HG03039 (cell line): ENCODE data around the gene PAIP2.
"Not testable (repeated sequence)": the region's sequence is repeated elsewhere in the genome, so short reads cannot be mapped to it uniquely, and the experiment has no call there.

Experiments used
- ATAC-seq: cut with Tn5 transposase; IDR thresholded peaks from one replicate; pipeline ENCODE4 v1.9.1; 2021; ENCODE audit warnings: mild to moderate bottlenecking, moderate library complexity; ENCODE audit not compliant: unreplicated experiment

The PAIP2 gene

DNA sequence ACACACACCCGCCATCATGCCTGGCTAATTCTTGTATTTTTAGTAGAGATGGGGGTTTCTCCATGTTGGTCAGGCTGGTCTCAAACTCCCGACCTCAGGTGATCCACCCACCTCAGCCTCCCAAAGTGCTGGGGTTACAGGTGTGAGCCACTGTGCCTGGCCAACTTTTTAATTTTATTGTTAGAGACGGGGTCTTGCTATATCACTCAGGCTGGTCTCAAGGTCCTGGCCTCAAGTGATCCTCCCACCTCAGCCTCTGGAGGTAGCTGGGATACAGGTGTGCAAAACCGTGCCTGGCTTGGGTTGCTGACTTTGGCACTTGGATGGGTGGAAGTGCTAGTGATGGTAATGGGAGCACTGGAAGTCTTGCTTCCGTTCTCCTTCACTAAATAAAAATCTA lies 67.5 kb downstream of the PAIP2 start:
- not testable (repeated sequence) for ATAC-seq

DNA sequence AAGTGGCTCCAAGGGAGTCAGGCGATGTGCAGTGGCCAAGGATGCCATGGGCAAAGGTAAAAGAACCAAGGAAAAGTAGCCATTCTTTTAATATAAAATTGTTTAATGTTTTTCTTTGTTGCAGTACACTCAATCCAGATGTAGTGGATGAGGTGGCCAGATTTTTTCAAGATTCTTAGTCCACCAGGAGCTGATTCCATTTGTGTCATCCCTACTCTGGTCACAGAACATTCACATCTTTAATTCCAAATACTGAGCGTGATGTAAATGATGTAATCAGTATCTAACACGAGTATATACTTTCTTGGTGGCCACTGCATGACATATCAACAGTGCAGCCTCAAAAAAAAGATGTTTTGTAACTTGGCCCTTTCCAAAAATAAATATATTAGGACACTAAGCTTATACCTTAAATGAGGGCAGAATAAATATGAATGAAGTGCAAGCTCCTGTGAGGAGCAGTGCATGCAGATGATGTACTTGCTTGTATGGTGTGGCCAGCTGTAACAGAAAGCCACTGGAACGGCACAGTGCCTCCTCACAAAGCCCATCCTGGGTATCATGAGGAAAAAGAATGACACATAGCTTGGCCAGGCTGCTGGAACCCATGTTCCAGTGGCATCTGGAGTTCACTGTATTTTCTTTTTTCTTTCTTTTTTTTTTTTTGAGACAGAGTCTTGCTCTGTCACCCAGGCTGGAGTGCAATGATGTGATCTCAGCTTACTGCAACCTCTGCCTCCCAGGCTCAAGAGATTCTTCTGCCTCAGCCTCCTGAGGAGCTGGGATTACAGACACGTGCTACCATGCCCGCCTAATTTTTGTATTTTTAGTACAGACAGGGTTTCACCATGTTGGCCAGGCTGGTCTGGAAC lies 68.7 kb downstream of the PAIP2 start:
- no peak for ATAC-seq

DNA sequence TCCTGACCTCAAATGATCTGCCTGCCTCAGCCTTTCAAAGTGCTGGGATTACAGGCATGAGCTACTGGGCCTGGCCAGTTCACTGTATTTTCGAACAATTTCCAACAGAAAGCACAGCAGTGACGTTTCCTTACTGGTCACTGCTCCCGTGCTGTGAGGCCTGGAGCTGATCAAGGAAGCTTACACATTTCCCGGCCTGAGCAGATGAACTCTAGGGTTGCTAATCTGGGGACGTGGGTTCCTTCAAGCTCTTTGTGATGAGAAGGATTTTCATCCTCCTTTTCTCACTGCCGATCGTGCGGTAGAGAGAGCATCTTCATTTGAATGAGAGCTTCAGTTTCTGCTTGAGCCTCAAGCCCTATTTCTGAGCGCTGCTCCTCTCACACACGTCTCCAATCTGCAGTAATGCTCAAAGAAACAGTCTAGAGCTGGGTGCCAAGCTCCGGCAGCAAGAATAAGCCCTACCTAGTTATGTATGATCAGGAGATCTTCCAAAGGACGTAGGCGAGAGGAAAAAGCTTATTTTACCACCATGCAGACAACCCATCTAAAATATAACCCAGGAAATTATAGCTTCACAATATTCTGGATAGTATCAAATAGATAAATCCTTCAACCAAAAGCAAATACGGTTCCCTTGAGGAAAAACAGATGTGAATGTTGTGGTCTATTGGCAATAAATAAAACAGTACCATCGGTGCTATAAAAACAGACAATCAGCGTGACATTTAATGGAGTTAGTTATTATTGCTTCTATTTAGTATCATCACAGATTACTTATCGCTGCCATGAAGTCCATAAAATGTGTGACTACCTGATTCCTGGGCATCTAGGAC lies 69.6 kb downstream of the PAIP2 start:
- no peak for ATAC-seq

DNA sequence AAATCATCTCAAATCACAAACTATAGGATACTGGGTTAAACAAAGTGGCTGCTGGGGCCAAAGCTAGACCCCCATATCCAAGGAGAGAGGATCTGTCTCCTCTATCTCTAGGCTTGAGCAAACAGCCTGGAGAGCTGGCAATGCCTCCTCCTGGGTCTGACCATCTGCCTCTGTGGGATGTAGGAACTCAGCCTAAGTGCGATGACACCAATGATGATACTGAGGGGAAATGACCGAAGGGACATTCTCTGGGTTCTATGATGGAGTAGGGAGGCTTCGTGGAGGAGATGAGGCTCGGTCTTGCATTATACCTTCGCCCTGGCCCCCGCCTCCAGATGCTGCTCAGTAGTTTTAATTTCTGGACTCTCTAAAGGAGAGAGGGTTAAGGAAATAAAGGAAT lies 71.5 kb downstream of the PAIP2 start:
- ATAC-seq = no peak

DNA sequence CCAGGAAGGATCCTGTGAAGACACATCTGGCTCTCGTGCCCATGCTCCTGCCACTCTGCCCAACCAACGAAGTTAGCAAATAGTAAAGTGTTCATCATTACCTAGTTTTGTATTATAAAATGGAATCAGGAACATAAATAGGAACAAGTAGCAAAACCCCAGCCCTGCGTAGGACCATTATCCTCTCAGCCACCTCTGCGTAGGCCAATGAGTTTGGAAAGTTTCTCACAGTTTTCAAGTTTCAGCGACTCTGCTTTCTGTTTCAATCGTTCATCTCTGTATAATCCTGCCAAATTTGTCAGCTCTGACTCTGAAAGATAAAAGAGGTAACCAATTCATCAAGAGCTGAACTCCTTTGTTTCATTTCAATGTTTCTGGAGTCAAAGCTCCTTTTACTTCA lies 72.3 kb downstream of the PAIP2 start:
- ATAC-seq = no peak

DNA sequence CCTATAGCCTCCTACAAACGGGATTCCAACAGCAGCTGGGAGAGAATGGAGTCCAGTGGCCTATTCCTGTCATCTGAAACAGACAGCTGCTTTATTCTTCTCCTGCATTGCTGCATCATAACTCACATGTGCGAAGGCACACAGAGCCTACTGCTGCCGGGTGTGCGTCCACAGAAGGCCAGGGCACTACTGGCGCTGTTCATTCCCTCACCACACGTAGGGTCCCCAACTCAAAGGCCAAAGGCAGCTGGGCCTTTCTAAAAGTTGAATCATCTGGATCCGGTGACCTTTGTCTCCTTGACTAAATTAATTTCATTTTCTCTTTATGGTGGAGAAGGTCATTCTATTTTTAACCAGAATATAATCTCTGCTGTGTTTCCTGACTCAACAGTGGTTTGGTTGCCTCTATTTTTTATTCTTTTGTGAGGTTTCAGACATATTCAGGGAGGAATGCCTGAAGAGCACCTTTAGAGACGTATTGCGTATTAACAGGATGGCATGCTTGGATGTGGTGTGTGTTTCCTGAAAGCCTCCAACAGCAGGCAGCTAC lies 73.0 kb downstream of the PAIP2 start:
- no peak for ATAC-seq

DNA sequence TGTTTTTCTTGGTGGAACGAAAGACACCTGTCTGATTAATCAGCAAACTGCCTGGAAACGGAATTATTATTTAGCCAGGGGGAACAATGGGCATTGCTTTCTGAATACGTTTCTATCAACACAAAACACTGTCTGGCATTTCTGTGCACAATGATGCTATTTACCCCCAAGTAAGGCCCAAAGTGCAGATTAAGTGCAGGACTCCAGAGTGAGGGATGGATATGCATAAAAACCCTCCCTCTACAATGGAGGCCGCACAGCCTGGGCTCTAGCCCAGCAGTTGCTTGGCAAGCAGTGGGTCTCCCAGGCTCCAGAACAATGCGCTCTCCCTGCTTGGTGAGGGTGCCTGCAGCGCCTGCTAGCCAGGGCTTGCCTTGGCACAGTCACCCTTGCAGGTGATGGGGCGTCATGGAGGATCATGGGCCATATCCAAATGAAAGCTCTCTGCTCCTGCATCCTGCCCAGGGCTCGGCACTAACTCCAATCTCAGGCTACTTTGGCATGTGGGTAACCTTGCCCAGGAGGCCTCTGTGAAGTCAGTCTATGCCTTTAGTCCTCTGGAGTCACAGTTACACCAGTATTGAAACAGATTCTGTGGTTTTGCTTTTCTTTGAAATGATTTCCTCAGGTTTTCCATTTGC lies 73.7 kb downstream of the PAIP2 start:
- ATAC-seq = no peak

DNA sequence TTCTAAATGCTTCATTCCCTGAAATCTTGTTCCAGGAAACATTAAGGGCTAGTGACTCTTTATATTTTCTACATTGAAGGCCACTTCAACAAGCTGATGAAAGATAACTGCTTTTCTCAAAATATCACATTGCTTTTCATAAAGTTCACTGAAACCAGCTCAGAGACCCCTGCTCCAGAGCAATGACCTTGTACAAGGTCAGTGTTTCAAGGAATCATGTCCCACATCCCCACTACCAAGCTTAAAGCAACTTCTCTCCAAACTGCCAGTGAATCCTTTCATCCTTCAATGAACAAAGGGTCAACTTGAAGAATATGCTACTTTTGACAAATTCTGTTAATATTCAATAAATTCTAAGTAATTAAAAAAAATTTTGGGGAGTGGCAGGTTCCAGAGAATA lies 74.2 kb downstream of the PAIP2 start:
- ATAC-seq = no peak

DNA sequence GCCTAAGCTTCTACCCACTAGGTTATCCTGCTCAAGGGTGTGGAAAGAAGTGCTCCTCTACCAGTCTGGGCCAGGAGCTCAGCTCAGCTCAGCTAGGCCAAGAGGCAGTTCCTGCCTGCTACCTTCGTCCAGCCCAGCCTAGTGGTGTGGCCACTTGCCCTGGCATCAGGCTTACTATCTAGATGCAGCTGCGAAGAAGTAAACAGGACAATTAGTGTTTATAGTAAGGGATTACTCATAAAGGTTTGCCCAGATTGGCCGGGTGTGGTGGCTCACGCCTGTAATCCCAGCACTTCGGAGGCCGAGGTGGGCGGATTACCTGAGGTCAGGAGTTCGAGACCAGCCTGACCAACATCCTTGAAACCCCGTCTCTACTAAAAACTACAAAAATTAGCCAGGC lies 75.0 kb downstream of the PAIP2 start:
- no peak for ATAC-seq

DNA sequence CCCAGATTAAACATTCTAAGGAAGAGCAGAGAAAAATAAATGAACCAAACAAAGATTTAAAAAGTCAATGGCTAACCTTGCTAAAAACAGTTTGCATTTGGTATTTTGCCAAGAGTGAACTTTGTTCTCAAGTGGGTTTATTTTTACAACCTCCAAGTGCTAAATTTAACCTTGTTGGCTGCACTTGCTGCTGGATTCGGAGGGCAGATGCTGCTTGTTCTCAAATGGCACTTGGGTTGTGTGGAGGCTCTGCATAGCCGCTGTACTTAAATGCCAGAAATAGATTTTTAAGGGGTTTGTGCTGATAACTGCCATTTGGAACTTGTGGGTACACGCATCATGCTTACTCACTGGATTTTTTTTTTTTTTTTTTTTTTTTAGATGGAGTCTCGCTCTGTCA lies 75.6 kb downstream of the PAIP2 start:
- no peak for ATAC-seq

DNA sequence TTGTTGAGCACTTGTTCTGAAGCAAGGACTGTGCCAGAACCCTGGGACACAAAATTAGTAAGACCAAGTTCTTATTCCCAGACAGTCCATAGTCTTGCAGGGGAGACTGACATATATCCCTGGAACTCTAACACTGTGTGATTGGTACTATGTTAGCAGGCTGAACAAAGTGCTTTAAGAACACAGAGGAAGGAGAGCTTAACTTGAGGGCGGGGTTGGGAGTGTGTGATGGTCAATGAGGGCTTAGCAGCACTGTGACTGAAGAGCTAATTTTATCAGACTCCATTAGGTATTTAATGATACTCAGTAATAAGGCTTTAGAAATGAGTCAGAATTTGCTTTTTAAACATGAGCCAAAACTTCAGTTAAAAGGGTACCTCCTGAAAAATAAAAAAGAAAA lies 77.1 kb downstream of the PAIP2 start:
- no peak for ATAC-seq
